Globus pallidus (tissue), 1 donor: ENCODE results near the gene CAV2.
"Not testable (repeated sequence)": the region's sequence is repeated elsewhere in the genome, so short reads cannot be mapped to it uniquely, and the experiment has no call there.

ENCODE experiments used
- DNase-seq: peaks from one replicate; pipeline ENCODE4 v3.0.0-alpha.2; 2015; ENCODE audit warnings: low spot score

CAV2 gene, protein sequence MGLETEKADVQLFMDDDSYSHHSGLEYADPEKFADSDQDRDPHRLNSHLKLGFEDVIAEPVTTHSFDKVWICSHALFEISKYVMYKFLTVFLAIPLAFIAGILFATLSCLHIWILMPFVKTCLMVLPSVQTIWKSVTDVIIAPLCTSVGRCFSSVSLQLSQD

GRCh38 chr7:116499168-116500077, at the start of gene CAV2:
TSS of gene CAV2 (plus strand) at chr7:116499738. CDS start at chr7:116499782, 44 bp downstream.
- DNase-seq, result no peak

GRCh38 chr7:116449950-116450349, 49.6 kb upstream of the CAV2 start:
- DNase-seq, result no peak

GRCh38 chr7:116451957-116452729, 47.4 kb upstream of the CAV2 start:
- DNase-seq, result no peak

- DNase-seq, result no peak
These were observed 45.2 kb upstream of the CAV2 start for GRCh38 chr7:116454377-116454776.

DNA sequence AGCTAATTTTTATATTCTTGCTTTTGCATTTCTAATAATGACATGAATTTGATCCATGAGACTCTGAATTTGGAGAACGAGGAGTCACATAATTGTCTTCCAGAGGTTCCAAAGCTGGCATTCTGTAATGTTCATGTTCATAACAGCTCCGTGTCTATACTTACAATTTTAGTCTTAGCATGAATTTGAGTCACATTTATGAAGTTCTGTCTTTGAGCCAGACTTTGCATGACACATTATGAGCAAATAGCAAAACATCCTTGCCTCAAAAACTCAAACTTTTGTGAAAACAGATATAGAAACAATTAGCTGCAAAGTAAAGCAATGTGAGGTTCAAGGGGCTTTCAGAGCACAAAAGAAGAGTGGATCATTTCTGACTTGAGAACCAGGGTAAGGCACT, 44.5 kb upstream of the CAV2 start:
- DNase-seq, result no peak

- no peak for DNase-seq
These were observed 44.0 kb upstream of the CAV2 start for GRCh38 chr7:116455499-116455898.

GRCh38 chr7:116461500-116461899, 38.0 kb upstream of the CAV2 start:
- no peak for DNase-seq

- no peak for DNase-seq
These were observed 35.6 kb upstream of the CAV2 start for GRCh38 chr7:116463956-116464355.

DNA sequence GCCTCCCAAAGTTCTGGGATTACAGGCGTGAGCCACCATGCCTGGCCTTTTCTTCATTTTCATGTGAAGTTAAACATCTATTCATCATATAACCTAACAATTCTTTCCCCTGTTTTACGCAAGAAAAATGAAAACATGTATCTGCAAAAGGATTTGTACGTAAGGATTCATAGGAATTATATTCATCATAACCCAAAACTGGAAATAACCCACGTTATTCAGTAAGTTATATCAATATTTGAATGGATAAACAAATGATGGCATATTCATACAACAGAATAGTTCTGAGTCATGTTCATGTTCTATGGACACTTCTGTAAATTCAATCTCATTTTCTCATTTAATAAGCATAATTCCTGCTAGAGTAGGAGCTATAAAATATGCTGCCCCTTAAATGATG, 35.2 kb upstream of the CAV2 start:
- DNase-seq, result no peak

GRCh38 chr7:116465125-116465524, 34.4 kb upstream of the CAV2 start:
- DNase-seq, result no peak

DNA sequence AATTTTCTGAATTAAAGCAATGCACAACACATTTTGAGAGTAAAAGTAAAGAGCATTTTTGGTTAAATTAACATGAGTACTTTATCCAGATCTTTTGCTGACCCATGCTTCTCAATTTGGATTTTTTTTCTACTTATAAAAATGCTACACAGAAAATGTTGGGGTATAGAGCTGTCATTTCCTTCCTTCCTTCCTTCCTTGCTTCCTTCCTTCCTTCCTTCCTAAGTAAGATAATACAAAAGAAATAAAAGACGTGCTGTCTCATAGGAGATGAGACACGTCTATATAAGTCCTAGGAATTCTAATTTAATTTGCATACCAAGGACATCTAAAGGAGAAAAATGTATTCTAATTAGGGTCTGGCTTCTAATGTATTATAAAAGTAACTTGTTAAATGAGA, 31.0 kb upstream of the CAV2 start:
- no peak for DNase-seq

DNA sequence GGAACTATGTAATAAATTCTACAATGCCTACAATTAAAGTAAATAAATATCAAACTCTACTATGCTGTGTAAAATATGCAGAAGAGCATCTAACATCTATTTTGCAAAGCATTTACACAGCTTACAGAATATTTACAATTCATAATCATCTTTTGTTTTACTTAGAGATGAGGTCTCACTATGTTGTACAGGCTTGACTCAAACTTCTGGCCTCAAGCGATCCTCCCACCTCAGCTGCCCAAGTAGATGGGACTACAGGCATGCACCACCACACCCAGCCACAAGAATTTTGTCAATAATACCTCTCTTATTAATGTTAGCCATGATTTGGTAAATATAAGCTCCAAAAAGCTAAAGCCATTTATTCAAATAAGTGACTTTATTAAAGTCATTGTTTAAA, 21.9 kb upstream of the CAV2 start:
- no peak for DNase-seq

GRCh38 chr7:116478834-116479233, 20.7 kb upstream of the CAV2 start:
- no peak for DNase-seq

- DNase-seq, result no peak
These were observed 16.1 kb upstream of the CAV2 start for GRCh38 chr7:116483271-116483942.

DNA sequence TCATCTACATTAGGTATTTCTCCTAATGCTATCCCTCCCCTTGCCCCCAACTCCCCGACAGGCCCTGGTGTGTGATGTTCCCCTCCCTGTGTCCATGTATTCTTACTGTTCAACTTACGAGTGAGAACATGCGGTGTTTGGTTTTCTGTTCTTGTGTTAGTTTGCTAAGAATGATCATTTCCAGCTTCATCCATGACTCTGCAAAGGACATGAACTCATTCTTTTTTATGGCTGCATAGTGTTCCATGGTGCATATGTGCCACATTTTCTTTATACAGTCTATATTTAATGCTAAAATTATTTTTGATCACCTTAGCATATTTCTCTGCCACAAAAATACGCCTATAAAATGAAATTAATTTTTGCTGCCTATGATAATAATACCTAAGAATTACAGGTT, 15.1 kb upstream of the CAV2 start:
- DNase-seq, result not testable (repeated sequence)

DNA sequence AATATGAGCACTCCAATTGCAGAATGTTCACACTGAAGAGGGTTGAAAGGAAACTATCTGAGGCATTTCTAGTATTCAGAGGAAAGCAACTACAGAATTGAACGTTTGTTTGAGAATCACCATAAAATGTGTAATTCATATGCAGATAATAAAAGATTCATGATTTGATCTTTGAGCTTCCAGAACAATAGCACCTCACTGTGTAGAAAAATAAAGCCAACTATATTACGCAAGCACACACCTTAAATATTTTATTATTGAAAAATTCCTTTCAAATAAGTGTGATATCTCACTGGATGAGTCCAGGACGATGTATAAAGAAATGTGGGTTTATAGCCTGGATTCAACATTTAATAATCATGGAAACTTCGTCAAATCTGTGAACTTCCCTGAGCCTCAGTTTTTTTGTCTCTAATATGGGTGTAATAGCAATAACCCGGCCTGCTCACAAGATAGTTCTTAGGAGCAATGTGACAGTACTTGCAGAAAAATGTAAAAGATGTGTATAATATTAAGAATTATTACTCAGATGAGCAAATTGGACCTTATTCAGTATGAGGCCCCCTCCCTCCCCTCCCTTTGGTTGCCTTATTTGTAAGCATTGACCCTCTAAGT, 11.5 kb upstream of the CAV2 start:
- DNase-seq, result no peak

- DNase-seq, result no peak
These were observed 9.2 kb upstream of the CAV2 start for GRCh38 chr7:116490351-116490750.

GRCh38 chr7:116491887-116492653, 7.5 kb upstream of the CAV2 start:
- no peak for DNase-seq

DNA sequence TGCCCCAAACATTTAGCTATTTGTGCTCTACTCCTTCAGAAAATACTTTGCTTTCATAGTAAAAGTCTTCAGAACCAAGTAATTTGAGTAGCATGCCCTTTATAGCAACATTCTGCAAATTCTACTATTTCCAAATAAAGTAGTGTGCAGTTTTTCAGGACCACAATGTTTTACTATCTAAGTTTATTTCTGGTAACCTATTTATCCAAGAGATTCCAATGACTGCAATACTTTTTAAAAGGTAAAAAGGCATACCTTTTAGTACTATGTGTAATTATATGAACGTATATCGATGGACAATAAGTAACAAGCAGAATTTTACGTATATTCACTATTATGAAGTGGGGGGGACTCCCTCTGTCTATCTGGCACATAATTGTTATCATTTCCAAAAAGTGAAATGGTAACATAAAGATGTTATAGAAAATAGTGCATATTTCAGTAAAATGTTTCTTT, 6.9 kb upstream of the CAV2 start:
- no peak for DNase-seq

DNA sequence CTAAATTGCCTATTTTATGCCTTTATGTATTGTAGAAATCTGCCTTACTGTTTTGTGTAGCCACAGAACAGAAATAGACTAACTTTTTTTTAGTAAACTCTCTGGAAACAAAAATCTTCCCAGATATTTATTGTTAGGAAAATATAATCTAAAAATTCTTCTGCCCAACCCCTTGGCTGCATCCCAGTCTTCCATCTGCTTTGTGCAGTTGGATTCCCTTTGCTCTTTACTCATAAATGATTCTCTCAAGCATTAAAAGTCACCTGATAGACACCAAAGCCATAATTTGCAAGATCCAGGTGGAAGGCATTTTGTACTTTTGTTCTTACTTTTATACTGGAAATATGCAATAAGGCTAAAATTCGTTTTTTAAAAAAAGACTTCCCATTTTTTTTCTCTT, 6.1 kb upstream of the CAV2 start:
- no peak for DNase-seq

DNA sequence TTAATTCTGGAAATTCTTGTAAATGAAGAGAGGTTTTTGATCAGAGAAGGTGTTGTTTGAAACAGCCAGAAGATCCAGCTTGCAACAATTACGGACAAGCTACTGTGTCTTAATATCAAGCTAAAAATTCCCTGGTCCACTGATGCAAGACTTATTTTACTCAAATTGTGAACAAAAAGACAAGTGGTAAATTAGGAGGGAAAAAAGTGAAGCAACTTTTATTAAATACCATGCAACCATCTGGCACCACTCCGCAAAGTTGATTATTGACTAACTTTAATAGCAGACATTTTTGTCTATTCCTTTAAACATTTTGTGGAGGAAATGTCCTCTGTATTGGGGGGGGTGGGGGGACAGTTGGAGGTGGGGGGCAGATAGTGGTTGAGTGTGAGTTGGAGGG, 5.1 kb upstream of the CAV2 start:
- no peak for DNase-seq
